TTC549 (cell line): Measurements from ENCODE around the gene CHRDL1.
"Not testable (repeated sequence)": the region's sequence is repeated elsewhere in the genome, so short reads cannot be mapped to it uniquely, and the experiment has no call there.

Source experiments
- FAIRE-seq: peaks from 2 replicates; lab custom pipeline; 2012; peaks lifted over from hg19 to GRCh38; lab: Jason Lieb, UNC

Gene CHRDL1

GRCh38 chrX:110665223-110666002 is 130.2 kb downstream of the CHRDL1 start:
- FAIRE-seq, result no peak

GRCh38 chrX:110657073-110657472 is 138.5 kb downstream of the CHRDL1 start:
- no peak for FAIRE-seq

DNA sequence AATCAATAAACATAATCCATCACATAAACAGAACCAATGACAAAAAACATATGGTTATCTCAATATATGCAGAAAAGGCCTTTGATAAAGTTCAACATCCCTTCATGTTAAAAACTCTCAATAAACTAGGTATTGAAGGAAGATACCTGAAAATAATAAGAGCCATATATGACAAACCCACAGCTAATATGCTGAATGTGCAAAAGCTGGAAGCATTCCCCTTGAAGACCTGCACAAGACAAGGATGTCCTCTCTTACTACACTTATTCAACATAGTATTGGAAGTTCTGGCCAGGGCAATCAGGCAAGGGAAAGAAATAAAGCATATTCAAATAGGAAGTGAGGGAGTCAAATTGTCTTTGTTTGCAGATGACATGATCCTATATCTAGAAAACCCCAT is 141.3 kb downstream of the CHRDL1 start:
- not testable (repeated sequence) for FAIRE-seq

DNA sequence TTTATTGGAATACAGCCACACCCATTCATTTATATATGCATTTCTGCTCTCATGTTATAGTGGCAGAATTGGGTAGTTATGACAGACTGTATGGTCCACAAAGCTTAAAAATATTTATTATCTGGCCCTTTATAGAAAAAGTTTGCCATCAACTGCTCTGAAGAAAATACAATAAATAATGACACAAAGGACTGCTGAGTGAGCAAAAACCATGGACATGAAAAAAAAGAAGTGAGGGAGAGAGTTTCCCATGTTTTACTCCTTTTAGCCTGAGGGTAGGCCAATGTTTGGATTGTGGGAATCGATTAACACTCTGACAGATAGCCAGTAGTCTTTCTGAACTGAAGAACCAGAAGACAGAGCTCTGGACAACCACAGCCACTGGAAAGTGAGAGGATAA is 149.2 kb downstream of the CHRDL1 start:
- FAIRE-seq, result no peak
